GM19452 (cell line): Measurements from ENCODE around the gene CAMK1G.

Experiments used
- ATAC-seq: cut with Tn5 transposase; IDR thresholded peaks from one replicate; pipeline ENCODE4 v1.9.1; 2021; ENCODE audit not compliant: unreplicated experiment

Gene CAMK1G

DNA sequence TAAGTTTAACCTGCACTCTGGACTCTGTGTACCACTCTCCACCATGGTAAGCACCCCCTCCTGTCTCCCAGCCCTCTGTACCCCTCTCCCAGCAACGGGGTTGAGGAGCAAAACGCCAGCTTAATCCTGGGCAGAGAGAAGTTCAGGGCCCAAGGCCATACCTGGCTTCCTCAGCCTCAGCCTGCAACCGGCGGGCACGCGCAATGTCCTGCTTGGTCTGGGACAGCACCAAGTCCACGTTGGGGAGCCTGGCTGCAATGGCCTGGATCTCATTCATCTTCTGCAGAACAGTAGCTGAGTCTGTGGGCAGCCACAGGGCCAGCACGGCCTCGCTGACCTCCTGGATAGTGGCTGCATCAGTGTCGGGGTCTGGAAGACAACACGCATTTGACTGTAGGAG lies 34.8 kb downstream of the CAMK1G start:
- ATAC-seq, result no peak

DNA sequence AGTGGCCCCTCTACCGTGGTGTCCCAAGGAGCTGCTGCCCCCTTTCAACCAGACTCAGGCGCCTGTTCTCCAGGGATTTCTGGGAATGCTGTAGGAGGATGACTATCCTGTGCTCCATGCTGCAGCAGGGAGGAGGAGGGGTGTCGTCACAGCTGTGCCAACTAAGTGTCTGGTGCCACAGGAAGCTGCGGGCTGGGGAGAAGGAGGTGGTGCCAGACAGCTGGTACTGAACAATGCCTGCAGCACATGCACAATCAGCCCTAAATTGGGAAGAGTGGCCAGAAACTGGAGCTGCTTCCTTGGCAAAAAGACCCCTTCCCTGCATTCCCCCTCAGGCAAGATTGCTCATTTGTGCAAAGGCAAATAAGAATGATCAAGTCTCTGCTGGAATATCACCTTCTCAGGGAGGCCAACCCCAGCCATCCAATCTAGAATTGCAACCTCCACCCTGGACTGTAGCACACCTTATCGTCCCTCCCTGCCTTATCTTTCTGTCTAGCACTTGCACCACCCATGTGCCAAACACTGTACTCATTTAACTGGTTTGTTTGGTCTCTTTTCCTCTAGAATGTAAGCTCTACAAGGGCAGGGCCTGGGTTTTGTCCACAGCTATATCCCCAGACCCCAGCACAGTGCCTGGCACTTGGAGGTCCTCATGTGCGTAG lies 35.4 kb downstream of the CAMK1G start:
- no peak for ATAC-seq

DNA sequence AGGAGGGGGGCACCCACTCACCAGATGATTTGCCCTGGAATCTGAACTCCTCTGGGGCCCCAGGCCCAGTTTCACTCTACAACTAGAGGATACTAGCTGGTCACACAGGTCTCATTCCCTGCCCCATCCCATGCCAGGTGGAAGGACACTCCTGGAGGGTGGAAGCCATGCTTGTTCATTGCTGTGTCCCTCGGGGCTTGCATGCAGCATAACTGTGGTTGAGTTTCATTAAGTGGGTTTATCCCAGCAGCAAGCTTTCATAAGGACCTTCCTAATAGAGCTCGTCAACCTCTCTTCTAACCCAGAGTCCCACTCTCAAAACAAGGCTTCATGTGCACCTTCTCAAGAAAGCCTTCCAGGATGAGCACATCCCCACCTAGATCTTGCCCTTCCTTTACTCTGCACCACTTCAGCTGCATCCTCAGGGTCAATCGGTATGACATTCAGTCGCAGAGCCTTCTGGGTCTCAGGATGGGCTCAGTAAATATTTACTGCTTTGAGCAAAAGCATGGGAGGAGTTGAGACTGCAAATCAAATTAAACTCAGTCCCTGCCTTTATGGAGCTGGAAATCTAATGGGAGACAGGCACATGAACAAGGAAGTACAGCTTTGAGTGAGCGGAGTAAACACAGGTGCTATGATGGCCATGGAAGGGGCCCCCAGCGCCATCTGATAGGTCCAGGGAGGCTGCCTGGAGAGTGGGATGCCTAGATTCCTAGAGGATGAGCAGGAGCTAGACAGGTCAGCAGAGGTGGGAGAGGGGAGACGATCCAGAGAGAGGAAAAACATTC lies 36.4 kb downstream of the CAMK1G start:
- ATAC-seq, result no peak

DNA sequence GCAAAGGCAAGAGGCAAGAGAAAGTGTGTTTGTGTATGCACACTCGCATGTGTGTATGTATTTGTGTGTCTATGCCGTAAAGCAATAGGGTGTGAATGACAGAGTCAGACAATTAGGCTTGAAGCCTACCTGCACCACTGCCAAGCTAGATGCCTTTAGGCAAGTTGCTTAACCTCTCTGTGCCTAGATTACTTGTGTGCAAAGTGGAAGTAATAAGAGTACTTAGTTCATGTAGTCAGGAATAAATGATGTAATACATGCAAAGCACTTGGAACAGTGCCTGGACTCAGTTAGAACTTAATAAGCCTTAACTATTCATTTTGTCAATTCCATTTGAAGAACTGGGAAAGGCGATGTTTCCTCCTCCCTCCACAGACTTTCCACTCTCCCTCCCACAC lies 37.0 kb downstream of the CAMK1G start:
- ATAC-seq, result no peak

DNA sequence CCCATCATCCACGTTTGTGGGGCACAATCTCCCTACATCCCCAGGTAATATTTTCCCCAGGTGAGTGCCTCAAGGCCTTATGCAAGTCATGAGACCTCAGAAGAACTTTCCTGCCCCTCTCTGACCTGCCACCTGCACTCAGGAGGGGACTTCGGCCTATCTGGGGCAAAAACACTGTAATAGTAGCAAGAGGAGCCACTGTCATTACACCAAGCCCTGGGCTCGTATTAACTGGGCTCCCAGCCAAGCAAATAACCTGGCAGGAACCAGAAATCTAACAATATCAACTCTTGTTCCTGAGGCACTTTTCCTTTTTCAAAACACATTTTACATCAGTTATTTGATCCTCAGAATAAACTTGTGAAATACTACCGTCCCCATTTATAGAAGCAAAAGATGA lies 37.8 kb downstream of the CAMK1G start:
- no peak for ATAC-seq

DNA sequence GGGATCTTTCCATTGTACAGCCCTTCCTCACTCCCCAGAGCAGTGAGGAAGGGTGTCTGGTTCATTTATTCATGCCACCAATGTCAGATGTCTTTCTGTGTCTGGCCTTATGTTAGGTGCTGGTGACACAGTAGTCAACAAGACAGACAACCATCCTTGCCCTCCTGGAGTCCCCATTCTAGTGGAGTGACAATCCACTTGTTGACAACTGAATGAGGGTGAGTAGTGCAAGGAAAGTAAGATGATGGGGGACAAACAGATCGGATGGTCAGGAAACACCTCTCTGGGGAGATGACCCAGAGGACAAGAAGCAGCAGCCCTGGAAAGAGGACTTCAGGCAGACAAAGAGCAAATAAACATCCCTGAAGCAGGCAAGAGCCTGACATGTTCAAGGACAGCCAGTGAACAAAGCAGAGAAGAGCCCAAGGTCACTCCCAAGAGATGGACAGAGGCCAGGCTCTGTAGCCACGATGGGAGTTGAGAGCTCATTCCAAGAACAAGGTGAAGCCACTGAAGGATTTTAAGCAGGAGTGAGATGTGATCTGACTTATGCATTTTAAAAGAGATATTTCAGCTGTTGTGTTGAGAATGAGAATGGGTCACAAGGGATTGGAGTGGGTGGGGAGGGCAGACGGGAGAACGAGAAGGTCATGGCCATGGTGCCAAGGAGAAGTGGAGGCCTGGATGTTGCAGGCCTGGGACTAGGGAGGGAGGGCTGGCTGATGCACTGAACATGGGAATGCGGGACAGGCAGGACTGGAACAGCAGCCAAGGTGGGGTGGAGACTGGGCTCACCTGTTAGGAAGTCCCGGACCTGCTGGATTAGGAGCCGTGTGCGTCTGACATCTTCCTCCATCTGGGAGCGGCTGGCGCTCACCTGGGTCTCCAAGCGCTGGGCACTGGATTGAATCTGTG lies 38.5 kb downstream of the CAMK1G start:
- ATAC-seq, result no peak

DNA sequence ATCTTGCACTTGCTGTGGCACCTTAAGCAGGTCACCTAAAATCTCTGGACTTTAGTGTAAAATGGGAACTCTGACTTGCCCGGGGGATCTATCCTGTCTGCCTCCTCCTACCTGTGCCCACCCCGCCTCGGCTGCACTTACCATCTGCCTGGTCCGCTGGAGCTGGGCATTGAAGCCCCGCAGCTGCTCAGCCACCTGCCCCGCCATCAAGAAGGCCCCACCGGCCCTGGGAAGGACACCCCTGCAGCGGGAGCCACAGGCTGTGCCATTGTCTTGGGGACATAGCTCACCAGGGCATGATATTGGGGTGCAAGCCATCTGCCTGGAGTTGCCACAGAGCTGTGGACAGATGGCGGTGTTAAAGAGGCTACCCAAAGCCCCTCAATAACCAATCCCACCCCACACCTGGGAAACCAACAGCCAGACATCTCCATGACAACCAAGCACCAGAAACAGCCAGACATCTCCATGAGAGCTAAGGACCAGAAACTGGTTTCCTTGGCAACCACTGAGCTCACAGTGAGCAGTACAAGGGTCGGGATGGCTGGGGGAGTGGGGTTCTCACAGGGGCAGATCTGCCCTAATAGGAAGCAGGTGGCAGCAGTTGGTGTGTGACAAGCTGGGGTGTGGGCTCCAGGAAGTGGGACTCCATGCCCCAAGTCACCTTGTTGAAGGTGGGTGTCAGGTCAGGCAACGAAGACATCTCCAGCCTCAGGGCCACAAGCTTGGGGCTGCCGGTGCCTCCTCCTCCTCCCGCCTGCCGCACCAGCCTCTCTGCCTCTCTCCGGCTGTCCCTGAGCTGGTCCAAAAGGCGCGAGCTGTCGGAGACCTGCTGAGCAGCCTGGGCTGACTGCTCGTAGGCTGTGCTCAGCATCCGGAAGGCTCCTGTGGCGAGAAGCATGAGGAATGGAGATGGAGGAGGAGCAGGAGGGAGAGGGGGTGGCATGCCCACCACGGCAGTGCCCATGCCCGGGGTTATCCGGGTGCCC lies 39.6 kb downstream of the CAMK1G start:
- ATAC-seq, result no peak

DNA sequence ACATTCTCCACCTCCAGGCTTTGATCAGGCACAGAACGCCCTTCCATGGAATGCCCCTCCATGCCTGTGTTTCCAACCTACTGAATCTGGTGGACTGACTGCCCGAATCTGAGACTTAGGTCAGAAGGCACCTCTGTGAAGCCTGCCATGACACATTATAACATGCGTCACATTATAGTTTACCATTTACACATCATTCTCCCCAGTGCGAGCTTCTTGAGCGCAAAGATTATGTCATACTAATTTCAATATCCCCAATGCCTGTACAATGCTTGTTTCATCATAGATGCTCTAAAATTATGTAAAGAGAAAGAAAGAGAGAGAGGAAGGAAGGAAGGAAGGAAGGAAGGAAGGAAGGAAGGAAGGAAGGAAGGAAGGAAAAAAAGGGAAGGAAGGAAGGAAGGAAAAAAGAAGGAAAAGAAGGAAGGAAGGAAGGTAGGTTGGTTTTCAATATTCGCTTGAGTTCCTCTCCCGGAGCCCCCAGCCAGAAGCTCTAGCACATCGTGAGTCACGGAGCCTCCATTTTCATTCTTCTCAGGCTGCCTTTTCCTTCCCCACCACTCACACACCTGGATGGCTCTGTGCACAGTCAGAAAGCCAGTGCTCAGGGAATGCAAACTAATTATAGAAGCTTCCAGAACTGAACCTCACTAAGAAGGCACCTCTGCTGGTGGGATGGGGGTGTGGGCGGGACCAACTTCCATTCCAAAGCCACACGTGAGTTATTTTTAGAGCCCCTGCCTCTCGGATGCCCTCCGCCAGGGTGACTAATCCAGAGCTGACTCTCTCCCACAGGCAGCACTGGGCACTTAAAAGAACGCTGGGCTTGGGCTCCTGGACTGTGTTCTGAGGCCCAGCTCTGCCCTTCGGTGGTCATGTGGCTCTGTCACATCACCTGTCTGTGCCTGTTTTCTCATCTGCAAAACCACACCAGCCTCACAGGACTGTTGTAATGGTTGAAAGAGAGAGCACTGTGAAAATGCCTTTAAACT lies 41.3 kb downstream of the CAMK1G start:
- no peak for ATAC-seq

DNA sequence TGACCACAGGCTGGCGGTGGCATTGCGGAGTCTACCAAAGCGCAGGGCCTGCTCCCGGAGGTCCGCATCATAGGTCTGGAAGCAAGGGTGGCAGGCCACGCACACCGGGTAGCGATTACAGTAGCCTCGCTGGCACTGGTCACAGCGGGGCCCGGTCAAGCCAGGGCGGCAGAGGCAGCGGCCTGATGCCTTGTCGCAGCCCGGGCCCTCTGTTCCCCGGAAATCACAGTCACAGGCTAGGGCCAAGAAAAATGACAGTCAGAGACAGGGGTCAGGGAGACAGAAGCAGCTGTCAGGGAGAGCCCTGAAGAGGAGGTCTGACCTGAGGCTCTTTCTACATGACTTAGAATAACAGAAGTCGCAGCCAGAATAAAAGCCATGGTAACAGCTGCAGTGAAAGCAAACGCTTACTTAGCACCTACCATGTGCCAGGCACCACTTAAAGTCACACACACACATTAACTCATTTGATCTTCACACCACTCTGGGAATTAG lies 42.3 kb downstream of the CAMK1G start:
- no peak for ATAC-seq

DNA sequence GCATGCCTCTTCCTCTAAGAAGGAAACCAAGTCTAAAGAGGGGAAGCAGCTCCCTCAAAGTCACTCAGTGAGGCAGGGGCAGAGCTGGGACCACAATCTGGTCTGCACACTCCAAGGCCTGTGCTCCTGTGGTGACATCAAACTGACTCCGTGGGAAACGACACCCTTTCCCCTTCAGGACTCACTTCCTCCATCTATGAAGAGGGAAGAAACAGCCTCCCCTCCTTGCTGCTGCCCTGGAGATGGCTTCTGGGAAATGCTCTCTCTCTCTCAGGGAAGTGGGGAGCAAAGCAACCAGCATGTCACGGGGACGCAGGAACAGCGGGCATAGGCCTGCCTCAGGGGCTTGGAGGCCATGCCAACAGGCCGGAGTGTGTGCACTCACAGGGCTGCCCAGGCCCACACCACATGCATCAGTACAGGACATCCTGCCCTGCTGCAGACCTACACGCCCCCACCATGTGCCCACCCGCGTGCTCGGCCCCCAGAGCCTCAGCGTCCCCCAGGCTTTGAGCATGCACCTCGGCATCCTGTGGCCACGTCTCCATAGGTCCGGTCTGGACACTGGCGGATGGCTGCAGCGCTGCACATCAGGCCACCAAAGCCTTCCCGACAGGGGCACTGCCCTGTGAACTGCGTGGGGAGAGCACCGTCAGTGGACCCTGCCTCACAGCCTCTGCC lies 43.0 kb downstream of the CAMK1G start:
- no peak for ATAC-seq

DNA sequence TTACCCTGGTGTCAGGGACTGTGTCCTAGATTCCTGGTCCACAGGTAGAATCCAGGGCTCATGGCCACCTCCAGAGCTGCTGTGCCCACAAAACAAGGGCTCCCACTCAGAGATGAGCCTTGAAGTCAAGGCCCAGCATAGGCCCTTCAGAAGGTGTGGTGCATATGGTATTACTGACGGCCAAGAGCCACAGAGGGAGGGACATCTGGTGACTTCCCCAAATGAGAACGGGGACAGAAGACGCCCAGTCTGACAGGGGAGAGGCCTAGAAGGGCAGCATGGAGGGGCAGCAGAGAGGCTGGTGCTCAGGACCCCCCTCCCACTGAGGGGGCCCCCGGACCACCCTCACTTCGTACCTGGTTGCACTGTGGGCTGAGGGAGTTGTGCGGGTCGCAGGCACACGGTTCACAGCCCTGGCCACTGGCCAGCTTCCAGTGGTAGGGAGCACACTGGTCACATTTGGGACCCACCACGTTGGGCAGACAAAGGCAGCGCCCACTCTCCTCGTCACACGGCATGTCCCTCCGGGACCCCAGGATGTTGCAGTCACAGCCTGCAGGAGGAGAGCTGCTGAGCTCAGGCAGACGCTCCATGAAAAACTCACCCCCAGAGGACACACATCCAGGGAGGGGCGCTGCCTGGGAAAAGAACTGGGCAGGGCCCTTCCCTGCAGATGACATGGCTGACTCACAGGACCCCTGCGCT lies 43.7 kb downstream of the CAMK1G start:
- peak; percentile 25 for ATAC-seq

DNA sequence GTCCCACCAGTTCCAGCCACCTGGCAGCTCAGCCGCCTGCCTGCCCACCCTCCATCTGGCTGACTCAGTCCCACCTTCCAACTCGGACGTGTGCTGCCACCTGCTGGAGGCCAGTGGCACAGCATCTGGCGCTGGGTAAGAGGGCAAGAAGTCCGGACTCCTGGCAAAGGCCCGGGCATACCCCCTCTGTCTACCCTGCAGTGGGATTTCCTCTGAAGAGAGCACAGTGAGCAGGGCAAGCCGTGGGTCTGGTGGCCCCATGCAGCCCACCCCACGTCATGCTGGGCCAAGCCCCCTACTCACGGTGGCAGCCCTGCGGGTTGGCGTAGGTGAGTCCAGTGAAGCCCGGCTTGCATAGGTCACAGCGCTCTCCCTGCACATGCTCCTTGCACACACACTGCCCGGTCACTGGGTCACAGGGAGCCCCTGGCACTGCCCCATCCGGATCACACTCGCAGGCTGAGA lies 44.2 kb downstream of the CAMK1G start:
- peak; percentile 86 for ATAC-seq

DNA sequence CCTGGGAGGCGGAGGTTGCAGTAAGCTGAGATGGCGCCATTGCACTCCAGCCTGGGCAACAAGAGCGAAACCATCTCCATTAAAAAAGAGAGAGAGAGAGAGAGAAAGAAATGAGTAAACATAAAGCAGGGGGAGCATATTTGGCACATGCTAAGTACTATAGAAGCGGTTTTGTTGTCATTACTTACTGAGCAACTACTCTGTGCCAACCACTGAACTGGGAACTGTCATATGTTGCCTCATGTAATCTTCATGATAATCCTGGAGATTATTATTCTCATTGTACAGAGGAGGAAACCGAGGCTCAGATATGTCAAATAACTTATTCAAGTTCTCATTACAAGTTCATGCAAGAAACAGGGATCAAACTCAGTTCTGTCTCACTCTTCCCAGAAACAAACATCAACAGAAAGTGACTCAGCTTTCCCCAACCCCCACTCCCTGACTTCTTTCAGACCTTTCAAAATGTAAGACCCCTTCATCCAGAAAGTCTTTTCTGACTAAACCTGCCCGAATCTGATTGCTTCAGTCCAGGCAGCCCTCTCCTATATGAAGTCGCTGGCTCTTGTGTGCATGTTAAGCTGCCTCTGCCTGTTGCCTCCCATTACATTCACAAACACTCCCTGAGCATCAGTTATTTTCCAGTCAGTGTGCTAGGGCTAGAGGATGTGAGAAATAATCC lies 45.2 kb downstream of the CAMK1G start:
- no peak for ATAC-seq

DNA sequence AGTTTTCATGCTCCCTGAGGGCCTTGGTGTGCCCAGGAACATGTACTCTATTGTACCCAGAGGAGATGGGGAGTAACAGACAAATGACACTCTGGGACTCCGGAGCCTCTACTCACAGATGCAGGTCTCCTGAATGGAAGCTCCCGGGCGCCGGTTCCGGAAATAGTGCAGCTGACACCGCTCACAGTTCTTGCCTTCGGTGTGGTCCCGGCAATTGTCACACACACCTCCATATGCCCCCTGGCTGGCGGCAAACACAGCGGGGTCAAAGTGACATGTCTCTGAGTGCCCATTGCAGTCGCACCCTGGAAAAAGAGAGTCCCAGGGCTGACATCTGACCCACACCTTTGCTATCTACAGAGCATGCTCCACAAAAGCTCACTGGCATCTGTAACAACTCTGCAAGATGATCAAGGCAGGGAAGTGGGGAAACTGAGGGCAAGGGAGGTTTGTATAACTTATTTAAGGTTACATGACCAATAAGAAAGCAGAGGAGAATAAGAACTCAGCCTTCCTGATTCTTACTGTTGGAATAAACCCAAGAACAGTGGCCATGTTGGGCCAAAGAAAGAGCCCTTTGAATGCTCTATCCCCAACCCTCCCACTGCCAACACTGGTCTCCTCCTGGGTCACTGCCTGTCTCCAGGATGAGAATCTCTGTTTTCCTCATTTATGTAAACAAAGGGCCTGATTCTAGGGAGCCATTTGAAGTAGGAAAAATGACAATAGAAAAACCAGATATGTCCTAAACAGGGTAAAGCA lies 46.3 kb downstream of the CAMK1G start:
- no peak for ATAC-seq

DNA sequence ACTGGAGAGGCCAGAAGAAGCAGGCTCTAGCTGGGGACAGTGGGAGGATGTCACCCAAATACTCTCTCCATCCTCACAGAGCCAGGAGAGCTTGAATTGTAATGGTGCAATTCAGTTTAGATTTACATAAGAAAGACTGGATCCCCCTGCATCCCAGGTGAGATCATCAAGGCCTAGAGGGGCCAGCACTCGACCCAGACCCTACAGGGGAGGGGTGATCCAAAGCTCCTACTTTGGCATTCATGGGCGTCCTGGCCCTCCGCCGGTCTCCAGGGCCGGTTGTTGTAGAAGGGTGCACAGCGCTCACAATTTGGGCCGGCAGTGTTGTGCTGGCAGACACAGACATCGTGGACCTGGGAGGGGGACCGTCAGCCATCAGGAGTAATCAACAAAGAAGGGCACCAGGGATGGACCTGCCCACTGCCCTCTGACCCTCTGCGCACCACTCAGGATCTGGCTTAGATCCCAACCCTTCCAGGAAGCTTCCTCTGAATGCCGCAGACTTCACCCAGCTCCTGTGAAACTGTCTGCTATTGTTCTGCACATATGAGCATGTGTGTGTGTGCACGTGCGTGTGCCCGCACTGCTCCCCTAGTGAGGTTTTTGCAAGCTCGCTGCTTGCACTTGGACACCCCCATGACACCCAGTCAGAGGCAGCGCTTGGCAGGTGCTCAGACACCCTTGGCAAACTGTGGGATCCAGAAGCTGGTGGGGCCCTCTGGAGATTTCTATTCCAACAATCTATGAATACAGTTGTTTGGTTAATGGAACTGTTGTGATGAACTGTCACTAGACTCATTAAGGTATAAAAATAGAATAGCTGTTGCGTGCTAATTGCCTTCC lies 47.1 kb downstream of the CAMK1G start:
- no peak for ATAC-seq
